HG03196 (cell line): Measurements from ENCODE around the gene ADGRG6.
"Not testable (repeated sequence)": the region's sequence is repeated elsewhere in the genome, so short reads cannot be mapped to it uniquely, and the experiment has no call there.

Experiments used
- ATAC-seq: cut with Tn5 transposase; IDR thresholded peaks from one replicate; pipeline ENCODE4 v1.9.1; 2021; ENCODE audit not compliant: unreplicated experiment

Gene ADGRG6

GRCh38 chr6:142342986-142343385 lies 41.2 kb downstream of the ADGRG6 start:
- ATAC-seq = no peak

DNA sequence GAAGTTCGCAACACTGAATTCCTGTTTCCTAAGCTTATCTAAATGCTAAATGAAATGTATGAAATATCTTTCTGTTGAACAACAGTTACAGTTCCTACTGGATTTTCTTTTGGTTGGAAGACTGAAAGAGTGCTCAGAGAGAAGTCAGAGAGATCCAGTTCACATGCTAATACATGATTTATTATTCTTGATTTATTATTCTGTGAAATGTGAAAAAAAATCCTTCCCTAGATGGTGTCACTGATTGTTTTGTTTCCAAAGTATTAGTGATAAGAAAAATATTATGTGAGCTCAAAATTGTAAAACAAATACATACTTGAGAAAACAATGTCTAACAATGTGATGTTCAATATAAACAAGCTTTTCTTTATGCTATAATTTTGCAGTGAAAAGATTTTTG lies 42.1 kb downstream of the ADGRG6 start:
- no peak for ATAC-seq

- ATAC-seq = no peak
Observed at GRCh38 chr6:142345261-142345660, 43.5 kb downstream of the ADGRG6 start.

GRCh38 chr6:142346166-142346565 lies 44.4 kb downstream of the ADGRG6 start:
- not testable (repeated sequence) for ATAC-seq

- no peak for ATAC-seq
Observed at GRCh38 chr6:142349215-142349823, 47.5 kb downstream of the ADGRG6 start.

DNA sequence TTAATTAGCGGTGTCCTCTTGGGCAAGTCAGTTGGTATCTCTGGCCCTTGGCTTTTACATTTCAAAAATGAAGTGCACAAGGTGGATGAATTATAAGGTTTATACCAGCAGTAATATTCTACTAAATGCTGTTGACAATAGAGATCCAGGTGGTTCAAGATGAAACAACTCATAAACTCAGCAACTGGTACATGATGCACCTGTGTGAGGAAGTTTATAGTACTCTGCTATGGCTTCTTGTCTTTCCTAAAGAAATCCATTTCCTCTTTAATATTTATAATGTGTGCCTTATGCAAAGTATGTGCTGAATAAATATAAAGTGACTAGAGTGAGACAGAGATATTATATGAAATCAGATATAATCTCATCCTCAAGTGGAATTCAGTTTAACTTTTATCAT lies 48.5 kb downstream of the ADGRG6 start:
- no peak for ATAC-seq

DNA sequence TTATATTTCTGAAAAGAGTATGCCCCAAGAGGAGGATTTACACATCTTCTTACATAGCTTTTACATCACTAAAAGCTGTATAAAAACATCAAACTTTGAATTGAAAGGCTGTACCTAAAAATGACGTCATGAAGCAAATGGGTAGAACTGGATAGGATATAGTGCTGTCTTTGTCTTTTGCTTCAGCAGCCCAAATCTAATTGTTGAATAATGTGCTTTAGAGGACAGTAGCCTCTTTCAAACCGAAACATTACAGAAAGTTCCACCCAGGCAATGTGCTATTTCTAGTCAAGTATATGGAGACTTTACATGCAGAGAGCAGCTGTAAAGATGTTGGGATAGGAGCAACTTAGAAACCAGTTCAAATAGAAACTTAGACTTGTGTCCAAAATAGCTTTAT lies 51.9 kb downstream of the ADGRG6 start:
- no peak for ATAC-seq

- no peak for ATAC-seq
Observed at GRCh38 chr6:142354650-142355049, 52.8 kb downstream of the ADGRG6 start.

GRCh38 chr6:142355520-142356174 lies 53.8 kb downstream of the ADGRG6 start:
- ATAC-seq = no peak

DNA sequence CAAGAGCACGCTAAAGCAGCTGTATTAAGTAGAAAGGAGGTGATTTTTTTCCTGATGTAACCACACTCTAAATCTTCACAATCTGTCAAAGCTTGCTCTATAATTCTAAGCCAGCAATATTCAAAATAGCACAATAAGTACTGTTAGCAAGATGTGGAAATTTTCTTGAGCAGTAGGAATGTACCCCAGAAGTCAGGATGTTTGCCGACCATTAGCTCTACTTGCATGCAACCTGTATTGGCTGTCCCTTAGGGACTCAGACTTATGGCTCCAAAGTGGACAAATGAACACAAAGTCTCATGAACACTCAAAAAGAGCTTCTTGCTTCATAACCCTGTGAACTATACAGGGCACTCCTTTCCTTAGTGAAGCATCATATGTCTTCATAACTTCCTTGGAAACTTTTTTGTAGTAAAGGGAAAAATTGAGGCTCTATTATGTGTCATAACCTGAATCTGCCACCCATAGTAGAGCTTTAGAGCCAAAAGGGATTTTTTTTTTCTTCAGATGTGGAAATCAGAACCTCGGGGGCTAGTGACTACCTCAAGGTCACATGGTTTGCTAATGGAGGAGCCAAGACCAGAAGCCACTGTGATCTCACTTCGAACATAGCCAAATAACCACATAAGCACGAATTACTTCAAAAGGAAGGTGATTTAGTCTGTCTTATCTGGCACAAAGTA lies 54.5 kb downstream of the ADGRG6 start:
- no peak for ATAC-seq

- no peak for ATAC-seq
Observed at GRCh38 chr6:142356884-142357225, 55.0 kb downstream of the ADGRG6 start.

DNA sequence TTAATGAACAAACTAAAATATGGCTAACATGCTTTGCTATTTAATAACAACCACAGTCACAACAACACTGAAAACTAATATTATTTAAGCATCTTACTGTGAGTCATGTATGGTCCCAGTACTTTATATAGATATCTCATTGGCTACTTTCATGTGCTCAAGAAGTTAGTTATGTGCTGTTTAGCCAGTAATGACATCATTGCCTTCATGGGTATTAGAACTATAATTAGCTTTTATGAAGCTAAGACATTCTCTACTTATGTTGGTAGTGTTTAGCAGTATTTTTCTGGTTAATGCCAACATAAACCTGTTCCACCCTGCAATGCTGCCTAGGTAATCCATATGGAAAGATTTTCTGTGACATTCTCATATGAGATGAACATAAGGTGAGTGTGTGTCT lies 56.1 kb downstream of the ADGRG6 start:
- ATAC-seq = no peak

- no peak for ATAC-seq
Observed at GRCh38 chr6:142359271-142359960, 57.6 kb downstream of the ADGRG6 start.

GRCh38 chr6:142361345-142361744 lies 59.5 kb downstream of the ADGRG6 start:
- no peak for ATAC-seq

- no peak for ATAC-seq
Observed at GRCh38 chr6:142361779-142362750, 60.3 kb downstream of the ADGRG6 start.

GRCh38 chr6:142367061-142367460 lies 65.3 kb downstream of the ADGRG6 start:
- no peak for ATAC-seq

GRCh38 chr6:142367501-142368018 lies 65.8 kb downstream of the ADGRG6 start:
- no peak for ATAC-seq

- no peak for ATAC-seq
Observed at GRCh38 chr6:142369266-142369665, 67.5 kb downstream of the ADGRG6 start.

DNA sequence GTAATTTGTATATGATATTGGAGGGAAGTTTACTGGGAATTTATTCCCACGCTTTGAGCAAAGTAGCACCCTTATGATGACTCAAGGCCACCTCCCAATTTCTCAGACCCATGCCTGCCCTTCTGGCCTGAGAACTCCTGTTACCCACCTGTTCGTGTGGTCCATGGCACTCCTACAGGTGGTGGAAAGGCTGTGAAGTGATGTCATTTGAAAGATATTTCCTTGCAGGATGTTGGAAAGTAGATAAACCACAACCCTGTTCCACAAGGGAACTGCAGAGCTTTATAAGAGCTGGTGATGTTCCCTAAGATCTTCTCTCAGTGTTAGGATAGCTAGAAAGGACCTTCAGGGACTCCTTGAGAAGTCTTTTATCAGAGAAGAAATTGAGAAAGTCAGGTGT lies 70.5 kb downstream of the ADGRG6 start:
- ATAC-seq = no peak

DNA sequence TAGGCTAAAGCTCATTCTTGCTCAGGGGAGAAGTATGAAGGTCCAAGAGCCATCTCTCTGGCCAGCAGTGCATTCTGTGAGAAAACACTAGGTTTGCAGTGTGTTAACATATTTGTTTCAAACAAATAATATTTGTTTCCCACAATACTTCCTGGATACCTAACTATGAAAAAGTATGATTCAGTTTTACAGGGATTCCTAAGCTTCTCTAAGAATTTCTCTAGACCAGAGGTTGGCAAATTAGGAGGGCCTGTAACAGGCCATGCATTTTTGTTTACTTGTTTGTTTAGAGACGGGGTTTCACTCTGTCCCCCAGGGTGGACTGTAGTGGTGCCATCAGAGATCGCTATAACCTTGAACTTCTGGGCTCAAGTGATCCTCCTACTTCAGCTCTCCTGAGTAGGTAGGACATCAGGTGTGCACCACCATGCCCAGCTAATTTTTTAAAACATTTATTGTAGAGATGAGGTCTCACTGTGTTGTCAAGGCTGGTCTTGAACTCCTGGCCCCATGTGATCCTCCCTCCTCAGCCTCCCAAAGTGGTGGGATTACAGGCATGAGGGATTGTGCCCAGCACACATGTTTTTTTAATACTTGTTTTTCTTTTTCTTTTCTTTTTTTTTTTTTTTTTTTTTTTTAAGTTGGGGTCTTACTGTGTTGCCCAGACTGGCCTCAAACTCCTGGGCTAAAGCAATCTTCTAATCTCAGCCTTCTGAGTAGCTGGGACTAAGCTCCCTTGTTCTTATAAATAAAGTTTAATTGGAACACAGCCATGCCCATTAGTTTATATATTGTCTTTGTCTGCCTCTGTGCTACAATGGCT lies 71.7 kb downstream of the ADGRG6 start:
- ATAC-seq = no peak
